Kidney tubule cell (primary cell): ENCODE measurements around the gene RNASE13.
"Not testable (repeated sequence)": the region's sequence is repeated elsewhere in the genome, so short reads cannot be mapped to it uniquely, and the experiment has no call there.

Source experiments
- DNase-seq: peaks from one replicate; pipeline ENCODE4 v3.0.0-alpha.2; 2018; ENCODE audit warnings: low spot score

Gene RNASE13

DNA sequence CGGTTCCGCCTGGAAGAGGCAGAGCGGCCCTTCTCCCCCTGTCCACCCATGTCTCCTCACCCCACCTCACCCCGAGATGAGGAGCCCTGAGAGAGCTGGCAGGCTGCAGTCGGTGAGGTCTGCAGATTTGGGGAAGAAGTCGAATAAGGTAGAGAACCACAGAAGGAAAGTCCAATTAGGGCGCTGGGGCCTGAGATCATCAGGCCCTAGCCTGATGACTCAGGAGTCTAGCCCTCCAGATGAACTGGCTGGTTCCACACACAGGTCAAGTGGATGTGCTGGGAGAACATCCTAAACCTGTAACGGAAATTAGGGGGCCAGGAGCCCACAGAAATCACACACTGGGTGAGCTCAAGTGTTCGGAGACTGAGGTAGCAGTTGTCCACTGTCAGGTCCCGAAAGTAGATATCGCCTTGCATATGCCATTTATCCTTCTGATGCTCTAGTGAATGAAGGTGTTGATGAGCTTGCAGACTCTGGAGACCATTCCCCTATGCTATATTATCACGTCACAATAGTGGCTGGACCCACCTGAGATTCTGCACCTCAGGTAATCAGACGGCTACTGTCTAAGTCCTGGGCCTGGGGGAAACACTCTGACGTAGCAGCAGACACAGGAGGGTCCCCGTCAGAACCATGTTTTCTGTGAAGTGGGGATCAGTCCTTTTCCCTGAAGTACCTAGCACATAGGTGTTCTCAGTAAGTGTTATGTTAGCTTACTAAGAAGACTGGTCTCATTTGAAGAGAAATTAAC, 45.7 kb downstream of the RNASE13 start:
- peak; percentile 43 for DNase-seq

DNA sequence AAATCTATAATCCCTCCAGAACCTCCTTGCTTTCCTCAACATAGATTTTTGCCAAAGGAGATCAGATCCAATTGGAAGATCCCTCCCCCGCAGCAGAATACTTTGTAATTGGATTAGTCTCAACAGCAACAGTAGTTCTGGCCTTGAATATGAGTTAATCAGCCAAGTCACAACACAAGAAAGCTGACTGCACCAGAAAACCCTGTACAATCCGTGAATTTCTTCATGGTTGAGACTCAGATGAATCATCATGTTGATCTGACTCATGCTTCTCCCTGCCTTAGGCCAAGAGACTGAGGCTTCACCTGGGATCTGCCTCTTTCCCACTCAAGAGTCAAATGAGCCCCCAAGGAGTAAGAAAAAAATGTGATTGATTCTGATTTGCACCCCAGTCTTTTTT, 47.8 kb downstream of the RNASE13 start:
- peak; percentile 93 for DNase-seq

DNA sequence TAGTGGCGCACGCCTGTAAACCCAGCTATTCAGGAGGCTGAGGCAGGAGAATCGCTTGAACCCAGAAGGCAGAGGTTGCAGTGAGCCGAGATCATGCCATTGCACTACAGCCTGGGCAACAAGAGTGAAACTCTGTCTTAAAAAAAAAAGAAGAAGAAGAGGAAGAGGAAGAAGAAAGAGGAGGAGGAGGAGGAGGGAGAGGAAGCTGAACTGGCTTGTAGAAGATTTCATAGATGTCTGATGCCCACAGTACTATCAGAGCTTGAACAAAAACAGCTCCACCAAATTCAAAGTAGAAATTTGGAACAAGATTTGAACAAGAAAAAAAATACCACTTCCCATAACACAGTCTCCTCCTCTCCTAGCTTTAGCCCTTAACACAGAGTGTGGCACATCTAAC, 49.0 kb downstream of the RNASE13 start:
- not testable (repeated sequence) for DNase-seq
